ENCODE measurements around the gene TPK1. TPM values are rescaled to one million over a fixed set of nuclear protein-coding genes. Genes with fewer than 3 reads are reported as not detected.
"Not testable (repeated sequence)": the region's sequence is repeated elsewhere in the genome, so short reads cannot be mapped to it uniquely, and the experiment has no call there.

TPK1 gene
- total and polyA plus RNA-seq, 2 donors (not counting 1 experiment from before 2014, with no cell fraction given), result 2.4 to 4.1 TPM

DNA sequence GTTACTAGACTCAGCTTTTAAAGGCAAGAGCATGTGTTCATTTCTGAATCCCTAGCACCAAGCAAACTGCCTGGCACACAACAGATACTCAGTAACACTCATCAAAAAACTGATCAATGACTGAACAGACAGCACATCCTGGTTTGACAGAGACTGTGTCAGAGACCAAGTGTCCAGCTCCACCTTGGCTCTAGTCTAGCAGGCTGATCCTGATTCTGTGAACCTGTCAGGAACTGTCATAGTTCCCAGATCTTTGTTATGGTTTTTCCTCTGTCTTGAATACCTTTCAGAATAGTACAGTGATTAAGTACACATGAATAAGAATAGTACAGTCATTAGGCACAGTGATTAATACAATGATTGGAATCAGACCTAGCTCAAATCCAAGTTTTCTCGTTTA lies 53.0 kb downstream of the TPK1 start:
- no peak overlapping the region for H3K4me3 ChIP-seq (replicated peaks in 1 of 4; ENCODE audit: control extremely low read depth in 1 of 4, insufficient read depth in 1 of 4, low read depth in 3 of 4, low read length in 4 of 4)
- no peaks in the 10 kb centered on the region for H3K9me3 ChIP-seq (ENCODE audit: control insufficient read depth, insufficient read depth, low read depth, low read length)
- H3K36me3 ChIP-seq (ENCODE audit: control insufficient read depth, insufficient read depth, low read length), result no peaks in the 10 kb centered on the region
- H3K4me2 ChIP-seq (ENCODE audit: extremely low read depth, insufficient read depth, low read length), result no peak overlapping the region
- H3K27ac ChIP-seq (ENCODE audit: insufficient read depth, low read length), result no peak overlapping the region
- no peak overlapping the region for H3K9ac ChIP-seq (ENCODE audit: insufficient read depth, low read length)
- H3K27me3 ChIP-seq (ENCODE audit: control insufficient read depth, insufficient read depth, low read length), result no peaks in the 10 kb centered on the region
- no peak for DNase-seq (ENCODE audit: low read depth in 2 of 2)
- no peaks in the 10 kb centered on the region for H3K79me2 ChIP-seq (ENCODE audit: control insufficient read depth, insufficient read depth, low read length)
- TF ChIP-seq, protein P1, sequence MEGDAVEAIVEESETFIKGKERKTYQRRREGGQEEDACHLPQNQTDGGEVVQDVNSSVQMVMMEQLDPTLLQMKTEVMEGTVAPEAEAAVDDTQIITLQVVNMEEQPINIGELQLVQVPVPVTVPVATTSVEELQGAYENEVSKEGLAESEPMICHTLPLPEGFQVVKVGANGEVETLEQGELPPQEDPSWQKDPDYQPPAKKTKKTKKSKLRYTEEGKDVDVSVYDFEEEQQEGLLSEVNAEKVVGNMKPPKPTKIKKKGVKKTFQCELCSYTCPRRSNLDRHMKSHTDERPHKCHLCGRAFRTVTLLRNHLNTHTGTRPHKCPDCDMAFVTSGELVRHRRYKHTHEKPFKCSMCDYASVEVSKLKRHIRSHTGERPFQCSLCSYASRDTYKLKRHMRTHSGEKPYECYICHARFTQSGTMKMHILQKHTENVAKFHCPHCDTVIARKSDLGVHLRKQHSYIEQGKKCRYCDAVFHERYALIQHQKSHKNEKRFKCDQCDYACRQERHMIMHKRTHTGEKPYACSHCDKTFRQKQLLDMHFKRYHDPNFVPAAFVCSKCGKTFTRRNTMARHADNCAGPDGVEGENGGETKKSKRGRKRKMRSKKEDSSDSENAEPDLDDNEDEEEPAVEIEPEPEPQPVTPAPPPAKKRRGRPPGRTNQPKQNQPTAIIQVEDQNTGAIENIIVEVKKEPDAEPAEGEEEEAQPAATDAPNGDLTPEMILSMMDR (conservative IDR thresholded peaks at IDR 0.05 in 1 of 2, IDR thresholded peaks at IDR 0.05 in 1 of 2; ENCODE audit: low read depth in 1 of 2, low read length in 2 of 2), result no peak
- TF ChIP-seq EZH2 (IDR thresholded peaks at IDR 0.05; ENCODE audit: low read length, missing control alignments), result no peak
- no peaks in the 10 kb centered on the region for H3K4me1 ChIP-seq (ENCODE audit: control insufficient read depth, extremely low read depth, insufficient read depth, low read length)
- no peak overlapping the region for H2AFZ ChIP-seq (ENCODE audit: low read length)
- H4K20me1 ChIP-seq (ENCODE audit: control insufficient read depth, extremely low read depth, insufficient read depth, low read length), result no peaks in the 10 kb centered on the region

DNA sequence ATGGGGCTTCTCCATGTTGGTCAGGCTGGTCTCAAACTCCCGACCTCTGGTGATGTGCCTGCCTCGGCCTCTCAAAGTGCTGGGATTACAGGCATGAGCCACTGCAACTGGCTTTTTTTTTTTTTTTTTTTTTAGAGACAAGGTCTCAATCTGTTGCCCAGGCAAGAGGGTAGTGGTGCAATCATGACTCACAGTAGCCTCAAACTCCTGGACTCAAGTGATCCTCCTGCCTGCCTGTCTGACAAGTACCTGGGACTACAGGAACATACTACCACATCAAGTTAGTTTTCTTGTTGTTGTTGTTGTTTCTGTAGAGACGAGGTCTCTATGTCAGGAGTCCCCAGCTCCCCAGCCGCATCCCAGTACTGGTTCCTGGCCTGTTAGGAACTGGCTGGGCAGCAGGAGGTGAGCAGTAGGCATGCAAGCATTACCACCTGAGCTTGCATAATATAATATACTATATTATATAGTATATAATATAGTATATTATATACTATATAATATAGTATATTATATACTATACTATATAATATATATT lies 55.7 kb downstream of the TPK1 start:
- H3K4me1 ChIP-seq (ENCODE audit: control insufficient read depth, extremely low read depth, insufficient read depth, low read length), result no peaks in the 10 kb centered on the region
- H3K27ac ChIP-seq (ENCODE audit: insufficient read depth, low read length), result no peak overlapping the region
- no peak overlapping the region for H3K4me2 ChIP-seq (ENCODE audit: extremely low read depth, insufficient read depth, low read length)
- H3K36me3 ChIP-seq (ENCODE audit: control insufficient read depth, insufficient read depth, low read length), result no peaks in the 10 kb centered on the region
- no peak overlapping the region for H2AFZ ChIP-seq (ENCODE audit: low read length)
- H3K9ac ChIP-seq (ENCODE audit: insufficient read depth, low read length), result no peak overlapping the region
- H3K9me3 ChIP-seq (ENCODE audit: control insufficient read depth, insufficient read depth, low read depth, low read length), result no peaks in the 10 kb centered on the region
- no peak for DNase-seq (ENCODE audit: low read depth in 2 of 2)
- no peaks in the 10 kb centered on the region for H3K27me3 ChIP-seq (ENCODE audit: control insufficient read depth, insufficient read depth, low read length)
- H3K4me3 ChIP-seq (replicated peaks in 1 of 4; ENCODE audit: control extremely low read depth in 1 of 4, insufficient read depth in 1 of 4, low read depth in 3 of 4, low read length in 4 of 4), result no peak overlapping the region
- TF ChIP-seq, protein P1 (conservative IDR thresholded peaks at IDR 0.05 in 1 of 2, IDR thresholded peaks at IDR 0.05 in 1 of 2; ENCODE audit: low read depth in 1 of 2, low read length in 2 of 2), result no peak
- no peak for TF ChIP-seq EZH2 (IDR thresholded peaks at IDR 0.05; ENCODE audit: low read length, missing control alignments)
- H3K79me2 ChIP-seq (ENCODE audit: control insufficient read depth, insufficient read depth, low read length), result no peaks in the 10 kb centered on the region
- H4K20me1 ChIP-seq (ENCODE audit: control insufficient read depth, extremely low read depth, insufficient read depth, low read length), result no peaks in the 10 kb centered on the region

DNA sequence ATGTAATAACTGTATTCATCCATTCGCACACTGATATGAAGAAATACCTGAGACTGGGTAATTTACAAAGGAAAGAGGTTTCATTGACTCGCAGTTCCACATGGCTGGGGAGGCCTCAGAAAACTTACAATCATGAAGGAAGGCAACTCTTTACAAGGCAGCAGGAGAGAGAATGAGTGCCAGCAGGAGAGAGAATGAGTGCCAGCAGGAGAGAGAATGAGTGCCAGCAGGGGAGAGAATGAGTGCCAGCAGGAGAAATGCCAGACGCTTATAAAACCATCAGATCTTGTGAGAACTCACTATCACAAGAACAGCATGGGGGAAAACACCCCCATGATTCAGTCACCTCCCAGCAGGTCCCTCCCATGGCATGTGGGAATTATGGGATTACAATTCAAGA lies 58.0 kb downstream of the TPK1 start:
- DNase-seq (ENCODE audit: low read depth in 2 of 2); H3K4me1 ChIP-seq (ENCODE audit: control insufficient read depth, extremely low read depth, insufficient read depth, low read length); H3K9ac ChIP-seq (ENCODE audit: insufficient read depth, low read length); H3K4me3 ChIP-seq (replicated peaks in 1 of 4; ENCODE audit: control extremely low read depth in 1 of 4, insufficient read depth in 1 of 4, low read depth in 3 of 4, low read length in 4 of 4); H2AFZ ChIP-seq (ENCODE audit: low read length); H3K4me2 ChIP-seq (ENCODE audit: extremely low read depth, insufficient read depth, low read length); H4K20me1 ChIP-seq (ENCODE audit: control insufficient read depth, extremely low read depth, insufficient read depth, low read length); H3K27ac ChIP-seq (ENCODE audit: insufficient read depth, low read length); H3K27me3 ChIP-seq (ENCODE audit: control insufficient read depth, insufficient read depth, low read length); H3K36me3 ChIP-seq (ENCODE audit: control insufficient read depth, insufficient read depth, low read length); H3K79me2 ChIP-seq (ENCODE audit: control insufficient read depth, insufficient read depth, low read length); H3K9me3 ChIP-seq (ENCODE audit: control insufficient read depth, insufficient read depth, low read depth, low read length): not testable (repeated sequence)
